ENCODE measurements around the gene ZFAND2A. TPM values are rescaled to one million over a fixed set of nuclear protein-coding genes. Genes with fewer than 3 reads are reported as not detected.

ZFAND2A gene
- total RNA-seq, 2 donors from 2014 or later, result 40.7 to 90.0 TPM

DNA sequence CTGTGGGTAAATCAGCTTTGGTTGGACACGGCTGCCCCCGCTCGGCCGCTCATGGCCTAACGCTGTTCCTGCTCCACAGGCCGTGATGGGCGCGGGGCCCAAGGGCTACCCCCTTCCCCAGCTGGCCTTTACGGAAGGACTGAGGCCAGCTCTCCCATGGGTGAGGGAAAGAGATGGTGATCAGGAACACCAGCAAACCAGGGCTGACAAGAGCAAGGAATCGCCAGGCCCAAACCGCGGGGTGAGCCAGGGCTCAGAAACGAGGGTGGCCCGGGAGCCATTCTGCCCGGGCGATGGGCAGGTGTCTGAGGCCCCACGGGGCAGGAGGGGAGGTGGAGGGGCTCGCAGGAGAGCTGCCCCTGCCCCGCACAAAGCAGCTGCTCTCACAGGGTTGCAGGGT lies 45.5 kb downstream of the ZFAND2A start:
- ATAC-seq (no peak), DNase-seq (no peak)
- intact Hi-C loops (cut with DNase I, micrococcal nuclease), result no loop called here

DNA sequence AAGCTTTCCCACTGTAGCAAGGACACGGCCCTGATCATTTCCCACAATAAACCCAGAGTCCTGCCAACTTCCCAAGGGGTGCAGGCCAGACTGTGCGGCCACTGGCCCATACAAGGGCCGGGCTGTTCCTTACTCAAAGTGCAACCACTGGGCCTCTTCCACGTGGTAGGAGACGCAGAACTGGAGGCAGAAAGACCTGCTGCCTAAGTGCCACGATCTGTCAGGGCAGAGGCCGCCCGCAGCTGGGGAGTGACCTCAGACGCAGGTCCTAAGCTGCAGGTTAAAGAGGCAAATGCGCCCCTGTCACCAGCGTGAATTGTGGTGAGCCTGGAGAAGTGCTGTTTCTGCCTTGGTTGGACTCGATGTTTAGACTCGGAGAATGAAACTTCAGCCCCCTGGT lies 45.9 kb downstream of the ZFAND2A start:
- no peak for ATAC-seq
- intact Hi-C loops (cut with DNase I, micrococcal nuclease), result no loop called here
- no peak for DNase-seq

DNA sequence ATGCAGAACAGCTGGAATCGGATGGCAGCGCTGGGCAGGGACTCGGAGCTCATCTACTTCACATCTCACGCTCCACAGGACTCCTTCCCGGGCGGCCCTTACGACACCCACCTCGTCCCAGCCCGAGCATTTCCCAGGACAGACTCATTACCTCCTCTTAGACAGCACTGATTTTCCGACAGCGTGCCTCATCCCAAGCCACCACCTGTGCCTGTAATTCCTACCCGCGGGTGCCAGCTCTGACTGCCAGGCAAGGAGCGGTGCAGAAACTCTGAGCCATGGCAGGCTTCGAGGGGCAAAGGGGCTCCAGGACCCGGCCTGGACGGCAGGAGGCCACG lies 46.5 kb downstream of the ZFAND2A start:
- DNase-seq, result no peak
- intact Hi-C loops (cut with DNase I, micrococcal nuclease), result no loop called here
- no peak for ATAC-seq

DNA sequence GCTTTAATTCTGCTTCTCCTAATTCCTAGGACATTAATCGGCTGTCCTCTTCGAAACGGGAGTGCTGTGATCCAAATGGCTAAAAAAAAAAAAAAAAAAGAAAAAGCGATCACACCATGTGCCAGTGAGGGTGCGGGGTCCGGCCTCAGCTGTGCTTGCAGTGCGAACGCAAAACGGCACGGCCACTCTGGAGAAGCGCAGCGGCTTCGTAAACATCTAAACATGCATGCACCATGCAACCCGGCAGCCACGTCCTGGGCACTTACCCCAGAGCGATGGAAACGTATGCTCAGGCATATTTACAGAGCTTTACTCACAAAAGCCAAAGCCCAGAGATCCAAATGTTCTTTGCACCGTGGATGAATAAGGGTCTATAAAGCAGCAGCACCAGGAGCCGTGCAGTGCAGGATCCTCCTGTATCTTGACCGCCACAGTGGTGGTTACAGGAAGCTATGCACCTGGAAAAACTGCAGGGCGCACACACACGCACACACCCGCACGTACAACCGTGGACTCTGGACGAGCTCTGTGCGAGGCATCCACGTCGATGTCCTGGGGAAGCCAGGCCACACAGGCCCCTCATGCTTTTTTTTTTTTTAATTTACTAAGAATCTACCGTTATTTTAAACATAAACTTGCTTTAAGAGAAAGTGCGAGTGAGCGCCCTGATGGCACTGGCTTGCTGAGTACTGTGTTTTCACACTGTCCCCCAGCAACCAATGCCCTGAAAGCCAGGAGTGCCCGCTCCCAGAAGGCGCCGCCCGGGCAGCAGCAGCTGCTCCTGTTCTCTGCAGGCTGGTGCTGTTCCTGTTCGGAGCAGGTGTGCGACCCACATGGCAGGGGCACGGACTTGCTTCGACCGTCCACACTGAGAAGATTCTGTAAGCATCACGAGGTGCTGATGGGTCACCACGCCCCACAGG lies 47.1 kb downstream of the ZFAND2A start:
- ATAC-seq (no peak), DNase-seq (no peak)
- intact Hi-C loops (cut with DNase I, micrococcal nuclease), result no loop called here

DNA sequence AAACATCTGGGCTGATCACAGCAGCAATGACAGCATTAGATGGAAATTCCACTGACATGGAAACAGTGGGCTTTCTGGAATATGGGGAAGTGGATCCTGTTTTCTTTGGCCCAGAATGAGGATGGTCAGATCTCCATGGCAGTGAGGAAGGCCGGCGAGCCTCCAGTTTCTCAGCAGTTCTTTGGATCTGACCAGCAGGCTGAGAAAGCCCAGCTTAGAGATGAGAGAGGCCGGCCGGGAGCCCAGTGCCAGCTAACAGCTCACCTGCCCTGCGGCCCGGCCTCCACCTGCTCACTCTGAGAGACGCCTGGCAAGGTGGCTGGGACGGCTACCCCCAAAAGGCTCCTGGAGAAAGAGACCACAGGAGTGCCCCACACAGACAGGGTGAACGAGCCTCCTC lies 47.9 kb downstream of the ZFAND2A start:
- DNase-seq (no peak), ATAC-seq (no peak)
- intact Hi-C loops (cut with DNase I, micrococcal nuclease), result no loop called here

DNA sequence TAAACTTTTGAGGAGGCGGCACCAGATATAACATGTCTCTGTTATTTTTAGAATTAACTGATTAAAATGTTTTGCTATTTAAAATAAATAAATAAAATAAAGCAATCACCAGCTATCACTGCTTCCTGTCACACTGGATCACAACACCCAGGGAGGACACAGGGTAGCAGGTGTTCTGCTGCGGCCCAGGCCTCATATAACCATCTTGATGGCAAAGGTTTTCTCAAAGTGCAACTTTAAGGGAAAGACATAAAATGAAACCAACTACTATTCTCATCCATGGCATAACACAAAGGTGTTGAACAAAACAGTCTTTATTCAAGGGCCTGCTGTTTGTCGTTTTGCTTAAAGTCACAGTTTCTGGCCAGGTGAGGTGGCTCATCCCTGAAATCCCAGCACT lies 48.8 kb downstream of the ZFAND2A start:
- ATAC-seq (no peak), DNase-seq (no peak)
- intact Hi-C loops (cut with DNase I, micrococcal nuclease), result no loop called here

DNA sequence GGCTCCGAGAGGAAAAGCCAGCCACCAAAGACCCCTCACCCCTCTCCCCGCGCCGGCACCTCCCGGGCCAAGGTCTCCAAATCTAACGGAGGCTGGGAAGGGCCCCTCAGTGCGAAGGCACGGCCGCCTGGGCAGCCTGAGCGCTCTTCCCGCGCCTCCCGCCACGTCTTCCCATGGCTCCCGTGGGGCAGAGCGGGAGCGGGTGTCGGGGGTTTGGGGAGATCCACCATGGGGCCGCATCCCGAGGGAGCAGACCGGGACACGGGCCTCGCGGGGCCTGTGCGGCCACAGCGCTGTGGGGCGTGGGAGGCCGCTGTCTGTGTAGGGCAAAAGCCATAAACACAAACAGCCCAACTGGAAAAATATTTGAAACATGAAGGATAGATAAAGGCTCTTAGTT lies 49.6 kb downstream of the ZFAND2A start:
- DNase-seq (no peak), ATAC-seq (no peak)
- intact Hi-C loops (cut with DNase I, micrococcal nuclease), result no loop called here

DNA sequence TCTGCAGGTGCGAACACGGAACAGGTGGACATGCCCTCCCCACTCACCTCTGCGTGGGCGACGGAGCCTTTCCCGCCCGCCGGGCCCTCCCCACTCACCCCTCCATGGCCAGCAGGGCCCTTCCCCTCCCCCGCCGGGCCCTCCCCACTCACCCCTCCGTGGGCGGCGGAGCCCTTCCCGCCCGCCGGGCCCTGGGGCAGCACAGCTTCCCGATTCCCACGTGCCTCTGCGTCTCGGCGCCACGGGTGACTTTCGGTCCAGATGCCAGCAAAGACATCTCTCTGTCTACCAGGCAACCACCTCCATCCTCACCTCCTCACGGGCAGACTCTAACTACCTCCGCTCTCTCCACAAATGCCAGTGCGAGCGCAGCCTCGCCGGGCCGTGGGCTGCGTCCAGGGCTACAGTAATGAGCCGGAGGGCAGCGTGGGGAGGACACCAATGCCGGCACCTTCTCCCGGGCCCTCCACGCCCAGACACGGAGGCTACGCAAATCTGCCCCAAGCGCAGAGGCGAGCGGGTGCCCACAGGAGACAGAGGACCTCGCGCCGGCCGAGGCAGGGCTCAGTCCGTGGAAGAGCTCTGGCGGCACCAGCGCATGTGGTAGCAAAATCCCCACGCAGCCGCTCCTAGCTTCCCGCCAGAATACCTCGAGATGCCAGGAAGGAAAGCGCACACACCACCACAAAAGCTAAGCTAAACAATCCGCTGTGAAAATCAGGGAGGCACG lies 50.2 kb downstream of the ZFAND2A start:
- intact Hi-C loops (cut with DNase I, micrococcal nuclease), result no loop called here
- DNase-seq, result no peak
- no peak for ATAC-seq

DNA sequence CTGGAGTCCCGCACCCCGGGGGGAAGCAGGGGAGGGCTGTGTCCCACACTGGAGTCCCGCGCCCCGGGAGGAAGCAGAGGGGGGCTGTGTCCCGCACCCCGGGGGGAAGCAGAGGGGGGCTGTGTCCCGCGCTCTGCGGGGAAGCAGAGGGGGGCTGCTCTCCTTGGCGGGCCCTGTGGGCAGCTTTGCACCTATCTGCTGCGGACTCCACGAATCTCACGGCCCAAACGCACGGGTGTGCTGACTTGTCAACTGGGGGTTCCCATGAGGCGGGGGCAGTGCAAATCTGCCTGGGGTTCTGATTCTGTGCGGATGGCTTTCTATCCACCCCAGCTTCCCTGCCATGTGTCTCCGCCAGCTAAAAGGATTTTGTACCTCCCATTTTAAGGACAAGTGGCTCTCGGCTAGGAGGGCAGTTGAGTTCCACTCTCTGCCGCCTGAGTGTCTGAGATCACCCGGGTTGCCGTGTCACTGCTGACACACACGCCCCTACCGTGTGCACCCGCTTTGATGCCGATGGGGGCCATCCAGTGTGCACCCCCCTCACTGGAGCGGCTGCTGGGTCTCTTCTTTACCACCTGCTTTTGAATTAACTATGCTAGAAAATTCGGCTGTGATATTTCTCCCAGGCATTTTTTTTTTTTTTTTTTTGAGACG lies 51.6 kb downstream of the ZFAND2A start:
- ATAC-seq, result no peak
- intact Hi-C loops (cut with DNase I, micrococcal nuclease), result no loop called here
- DNase-seq, result no peak

DNA sequence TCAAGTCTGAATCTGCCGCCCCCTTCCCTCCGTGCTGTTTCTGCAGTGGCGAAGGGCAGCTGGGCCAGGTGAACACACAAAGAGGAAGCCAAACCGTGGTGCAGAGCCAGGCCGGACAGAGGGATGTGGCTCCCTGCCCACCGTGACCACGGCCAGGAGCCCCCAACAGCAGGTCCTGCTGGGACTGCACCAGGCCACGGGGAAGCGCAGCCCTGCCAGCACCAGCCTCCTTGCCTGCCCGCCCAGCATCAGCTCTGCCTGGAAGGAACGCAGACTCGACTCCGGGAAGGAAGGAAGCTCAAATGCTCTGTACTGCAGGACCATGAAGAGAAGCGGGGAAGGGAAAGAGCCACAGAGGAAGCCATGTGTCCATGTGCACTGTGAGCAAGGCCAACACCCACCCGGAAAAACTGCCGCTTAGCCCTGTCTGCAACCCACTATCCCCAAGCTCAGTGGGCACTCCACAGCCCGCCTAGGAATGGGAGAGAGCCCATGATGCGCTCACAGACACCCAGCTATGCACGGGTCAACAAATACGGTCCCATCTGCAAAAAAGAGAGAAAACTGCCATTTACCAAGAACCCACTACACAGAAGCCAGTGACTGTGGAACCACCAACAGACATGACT lies 53.1 kb downstream of the ZFAND2A start:
- DNase-seq (no peak), ATAC-seq (no peak)
- intact Hi-C loops (cut with DNase I, micrococcal nuclease), result no loop called here

DNA sequence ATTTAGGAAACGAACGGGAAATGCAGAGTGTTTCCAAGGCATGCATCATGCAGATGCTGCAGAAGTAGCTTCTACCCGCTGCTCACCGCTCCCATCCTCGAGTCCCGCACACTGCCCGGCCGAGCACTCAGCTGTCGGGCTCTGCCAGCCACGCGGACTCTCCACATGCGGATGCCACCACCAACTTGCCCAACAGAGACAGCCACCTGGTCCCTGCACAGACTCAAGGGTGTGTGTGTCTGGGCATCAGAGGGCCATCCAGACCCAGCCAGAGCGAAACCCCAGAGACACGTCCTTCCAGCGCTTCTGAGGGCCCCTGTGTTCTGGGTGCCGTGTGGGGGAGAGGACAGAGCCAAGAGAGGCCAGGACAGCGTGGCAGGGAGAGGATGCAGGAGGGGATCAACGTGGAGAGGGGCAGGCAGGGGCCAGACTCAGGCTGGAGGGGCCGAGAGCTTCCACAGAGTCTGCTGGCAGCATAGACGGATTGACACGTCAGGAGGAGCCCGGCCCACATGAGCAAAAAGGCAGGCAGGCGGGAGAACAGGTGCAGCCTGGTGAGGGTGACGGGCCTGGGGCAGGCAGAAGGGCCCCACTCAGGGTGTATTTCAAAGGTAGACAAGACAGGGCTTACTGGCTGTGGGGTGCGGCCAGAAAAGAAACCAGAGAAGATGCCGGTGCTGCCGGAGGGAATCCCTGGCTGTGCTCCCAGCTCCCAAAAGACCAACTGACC lies 53.8 kb downstream of the ZFAND2A start:
- intact Hi-C loops (cut with DNase I, micrococcal nuclease), result no loop called here
- DNase-seq (no peak), ATAC-seq (no peak)

DNA sequence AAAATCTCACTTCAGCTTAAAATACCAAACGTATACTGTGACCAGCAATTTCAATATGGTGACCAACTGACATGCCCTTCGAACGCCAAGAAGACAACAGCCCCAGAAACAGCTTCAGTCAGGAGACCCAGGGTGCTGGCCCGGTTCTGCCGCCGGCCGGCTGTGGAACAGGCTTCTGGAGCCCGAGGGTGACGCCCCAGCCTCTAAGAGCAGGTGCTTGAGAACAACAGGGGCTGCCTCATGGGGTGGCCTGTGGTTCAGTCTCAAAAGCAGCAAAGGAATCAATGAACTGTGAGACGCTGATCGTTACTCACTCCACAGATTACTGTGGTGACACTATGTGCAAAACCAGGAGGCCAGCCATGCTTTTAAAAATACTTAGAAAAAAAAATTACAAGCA lies 54.8 kb downstream of the ZFAND2A start:
- intact Hi-C loops (cut with DNase I, micrococcal nuclease), result no loop called here
- no peak for ATAC-seq
- DNase-seq, result no peak

DNA sequence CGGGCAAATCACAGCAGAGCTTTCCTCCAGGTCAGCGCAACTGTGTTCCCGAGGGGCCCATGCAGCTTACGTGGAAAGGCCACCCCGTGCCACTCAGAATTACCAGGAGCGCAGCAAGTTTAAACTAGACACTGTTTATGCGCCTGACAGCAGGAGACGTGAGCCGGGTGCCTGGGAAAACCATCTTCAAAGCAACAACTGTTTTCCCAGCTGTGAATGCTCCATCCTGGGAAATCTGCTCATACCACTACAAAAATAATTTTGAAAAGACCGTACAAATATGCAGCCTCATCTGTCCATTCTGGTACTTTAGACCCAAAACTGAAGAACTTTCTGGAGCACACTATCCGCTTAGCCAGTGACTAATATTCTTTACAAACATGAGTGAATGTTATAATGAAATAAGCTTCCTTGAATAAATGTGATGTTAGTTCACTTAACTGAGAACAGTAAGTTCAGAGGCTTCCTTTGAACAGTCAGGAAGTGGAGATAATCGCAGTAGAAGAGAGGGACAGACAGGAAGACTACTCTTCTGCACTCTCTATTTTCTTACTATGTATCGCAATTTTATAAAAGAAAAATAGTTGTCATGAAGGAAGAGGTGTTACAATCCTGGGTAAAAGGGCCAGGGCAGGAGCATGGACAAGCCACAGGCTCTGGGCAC lies 55.3 kb downstream of the ZFAND2A start:
- DNase-seq (no peak), ATAC-seq (no peak)
- intact Hi-C loops (cut with DNase I, micrococcal nuclease), result no loop called here

DNA sequence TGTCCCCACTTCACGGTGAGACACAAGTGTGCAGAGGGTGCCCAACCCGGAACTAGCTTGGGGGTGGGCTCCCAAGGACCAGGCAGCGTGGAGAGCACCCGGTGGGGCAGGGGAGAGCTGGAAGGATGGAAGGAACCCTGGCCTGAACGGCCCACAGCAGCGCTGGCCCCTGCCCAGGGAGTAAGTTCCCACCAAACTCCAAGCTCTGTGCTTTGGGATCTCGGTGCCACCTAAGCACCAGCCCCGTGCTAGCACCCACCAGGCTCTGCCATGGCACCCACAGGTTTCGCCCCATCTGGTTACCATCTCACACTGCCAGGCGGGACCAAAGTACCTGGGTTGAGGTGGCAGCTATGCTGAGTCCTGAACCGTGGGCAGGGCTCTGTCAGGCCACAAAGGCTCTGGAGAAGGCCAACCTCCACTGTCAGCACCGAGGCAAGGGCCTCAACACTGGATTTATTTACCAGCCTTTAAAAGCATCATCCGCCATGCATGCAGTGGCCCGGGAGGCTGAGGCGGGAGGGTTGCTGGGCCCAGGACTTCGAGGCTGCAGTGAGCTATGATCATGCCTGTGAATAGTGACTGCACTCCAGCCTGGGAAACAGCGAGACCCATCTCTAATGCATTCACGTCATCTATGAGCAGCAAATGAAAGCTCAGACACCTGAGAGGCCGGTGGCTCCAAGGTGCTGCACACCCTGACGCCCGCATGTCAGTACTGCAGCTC lies 56.0 kb downstream of the ZFAND2A start:
- no peak for ATAC-seq

DNA sequence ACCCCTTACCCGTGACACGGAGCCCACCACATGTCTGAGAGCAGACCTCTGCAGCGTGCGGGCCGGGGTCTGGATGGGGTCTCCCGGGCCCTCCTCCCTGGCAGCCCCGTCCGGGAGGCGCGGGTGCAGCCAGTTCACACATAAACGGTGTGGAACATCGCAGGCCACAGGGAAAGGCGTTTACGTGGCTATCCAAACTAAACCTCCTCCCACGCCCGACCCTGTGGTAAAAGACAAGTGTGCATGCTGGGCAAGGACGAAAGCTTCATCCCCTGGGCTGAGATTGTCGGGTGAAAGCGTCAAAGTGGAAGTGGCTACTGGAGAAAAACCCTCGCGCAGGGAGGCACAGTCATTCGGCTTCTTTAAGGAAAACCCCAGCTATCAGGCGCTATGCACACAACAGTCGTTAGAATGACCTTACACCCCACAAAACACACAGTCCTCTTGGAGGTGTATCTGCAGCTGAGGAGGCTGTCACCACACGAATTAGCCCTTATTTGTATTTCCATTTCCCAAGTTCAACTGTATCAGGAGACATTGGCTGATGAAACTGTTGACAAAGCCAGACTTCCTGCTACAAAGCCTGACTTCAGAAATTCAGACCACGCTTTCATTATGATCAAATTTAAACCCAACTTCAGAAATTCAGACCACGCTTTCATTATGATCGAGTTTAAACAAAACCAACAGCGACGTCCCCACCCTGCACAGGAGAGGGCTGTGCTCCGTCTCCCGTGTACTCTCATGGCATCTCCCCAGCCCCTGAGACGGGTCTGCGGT lies 56.8 kb downstream of the ZFAND2A start:
- DNase-seq, result no peak

More for the DNA sequence above, 56.0 kb downstream of the ZFAND2A start:
- DNase-seq, result no peak
- intact Hi-C loops (cut with DNase I, micrococcal nuclease), result no loop called here

More for the DNA sequence above, 56.8 kb downstream of the ZFAND2A start:
- peak; percentile 59 for ATAC-seq
- intact Hi-C loops (cut with DNase I, micrococcal nuclease), result no loop called here
